Measurements from ENCODE around the gene KRTAP10-11. TPM values are rescaled to one million over a fixed set of nuclear protein-coding genes. Genes with fewer than 3 reads are reported as not detected.

The KRTAP10-11 gene
- total and polyA plus RNA-seq, 2 donors (not counting 1 experiment from before 2014, with no cell fraction given), result not detected

- H3K9me3 Mint-ChIP-seq (ENCODE audit: insufficient read depth), result peaks cover 5% of the 10 kb centered on the region
- no peak for TF ChIP-seq CTCF (IDR thresholded peaks at IDR 0.05)
- TF ChIP-seq EZH2 (IDR thresholded peaks at IDR 0.05; ENCODE audit: borderline replicate concordance, insufficient read depth, low read depth, low read length, poor library complexity, severe bottlenecking), result no peak
- ATAC-seq (ENCODE audit: low read depth) (no peak), DNase-seq (no peak)
- ChIA-PET CTCF (no interaction called here), POLR2A (no interaction called here)
- no peak overlapping the region for H3K9ac ChIP-seq (ENCODE audit: low read length)
- no peak overlapping the region for H3K27ac ChIP-seq (ENCODE audit: low read length in 2 of 2)
- no peaks in the 10 kb centered on the region for H3K4me1 Mint-ChIP-seq
- no peaks in the 10 kb centered on the region for H3K4me1 ChIP-seq (ENCODE audit: control insufficient read depth in 2 of 2, insufficient read depth in 2 of 2, low read length in 2 of 2)
- 93% methylated on average over 14 of the region's 18 CpGs for WGBS (ENCODE audit: insufficient coverage)
- H2AFZ ChIP-seq (ENCODE audit: insufficient read depth, low read depth, low read length, poor library complexity, severe bottlenecking), result no peak overlapping the region
- peaks cover 0 to 15% (median 0%) of the 10 kb centered on the region in 3 donors for H3K9me3 ChIP-seq (ENCODE audit: control extremely low read depth in 1 of 3, control insufficient read depth in 2 of 3, insufficient read depth in 1 of 3, low read length in 2 of 3)
- H3K4me3 ChIP-seq (ENCODE audit: control extremely low read depth in 1 of 5, extremely low read depth in 1 of 5, insufficient read depth in 1 of 5, low read depth in 2 of 5, low read length in 4 of 5), result no peak overlapping the region
- peaks cover 0 to 2% (median 0%) of the 10 kb centered on the region in 4 experiments for H3K27me3 ChIP-seq (replicated peaks in 1 of 4; ENCODE audit: control extremely low read depth in 1 of 4, control insufficient read depth in 3 of 4, insufficient read depth in 4 of 4, low read length in 3 of 4)
- H3K79me2 ChIP-seq (ENCODE audit: control insufficient read depth, insufficient read depth, low read length), result no peaks in the 10 kb centered on the region
- H4K20me1 ChIP-seq (ENCODE audit: control insufficient read depth, insufficient read depth, low read length, poor library complexity, severe bottlenecking), result no peaks in the 10 kb centered on the region
- intact Hi-C loops (cut with micrococcal nuclease), result no loop called here
- H3K36me3 ChIP-seq (replicated peaks in 1 of 2; ENCODE audit: control extremely low read depth in 1 of 2, control insufficient read depth in 1 of 2, extremely low read depth in 1 of 2, insufficient read depth in 2 of 2, low read length in 1 of 2), result no peaks in the 10 kb centered on the region
- H3K27me3 Mint-ChIP-seq, result peaks cover 9% of the 10 kb centered on the region
- no peak overlapping the region for H3K27ac Mint-ChIP-seq
- no peak overlapping the region for H3K4me2 ChIP-seq (replicated peaks; ENCODE audit: low read depth, low read length, poor library complexity, severe bottlenecking)
- H3K4me3 Mint-ChIP-seq, result no peak overlapping the region
Measured at GRCh38 chr21:44649521-44650100, 3.4 kb downstream of the KRTAP10-11 start.

- Mint-ChIP-seq H3K27me3 (peaks cover 6% of the 10 kb centered on the region), H3K27ac (no peak overlapping the region), H3K9me3 (ENCODE audit: insufficient read depth) (no peaks in the 10 kb centered on the region), H3K4me3 (no peak overlapping the region), H3K4me1 (no peaks in the 10 kb centered on the region)
- Histone ChIP-seq H2AFZ (ENCODE audit: insufficient read depth, low read depth, low read length, poor library complexity, severe bottlenecking) (no peak overlapping the region), H3K4me3 (ENCODE audit: control extremely low read depth in 1 of 5, extremely low read depth in 1 of 5, insufficient read depth in 1 of 5, low read depth in 2 of 5, low read length in 4 of 5) (no peak overlapping the region), H4K20me1 (ENCODE audit: control insufficient read depth, insufficient read depth, low read length, poor library complexity, severe bottlenecking) (no peaks in the 10 kb centered on the region), H3K9ac (ENCODE audit: low read length) (no peak overlapping the region), H3K4me2 (replicated peaks; ENCODE audit: low read depth, low read length, poor library complexity, severe bottlenecking) (no peak overlapping the region), H3K4me1 (ENCODE audit: control insufficient read depth in 2 of 2, insufficient read depth in 2 of 2, low read length in 2 of 2) (no peaks in the 10 kb centered on the region), H3K27ac (ENCODE audit: low read length in 2 of 2) (no peak overlapping the region), H3K9me3 (ENCODE audit: control extremely low read depth in 1 of 3, control insufficient read depth in 2 of 3, insufficient read depth in 1 of 3, low read length in 2 of 3) (peaks cover 0 to 15% (median 0%) of the 10 kb centered on the region in 3 donors), H3K27me3 (replicated peaks in 1 of 4; ENCODE audit: control extremely low read depth in 1 of 4, control insufficient read depth in 3 of 4, insufficient read depth in 4 of 4, low read length in 3 of 4) (peaks cover 0 to 2% (median 0%) of the 10 kb centered on the region in 4 experiments), H3K79me2 (ENCODE audit: control insufficient read depth, insufficient read depth, low read length) (no peaks in the 10 kb centered on the region), H3K36me3 (replicated peaks in 1 of 2; ENCODE audit: control extremely low read depth in 1 of 2, control insufficient read depth in 1 of 2, extremely low read depth in 1 of 2, insufficient read depth in 2 of 2, low read length in 1 of 2) (no peaks in the 10 kb centered on the region)
- ATAC-seq (ENCODE audit: low read depth) (no peak), DNase-seq (no peak)
- ChIA-PET CTCF (no interaction called here), POLR2A (no interaction called here)
- no peak for TF ChIP-seq EZH2 (IDR thresholded peaks at IDR 0.05; ENCODE audit: borderline replicate concordance, insufficient read depth, low read depth, low read length, poor library complexity, severe bottlenecking)
- TF ChIP-seq CTCF (IDR thresholded peaks at IDR 0.05), result no peak
- intact Hi-C loops (cut with micrococcal nuclease), result no loop called here
- 91% methylated on average over 19 of the region's 20 CpGs for WGBS (ENCODE audit: insufficient coverage)
Measured at GRCh38 chr21:44650265-44650972, 4.2 kb downstream of the KRTAP10-11 start.

Measured in B cell (primary cell).